GM21381 (cell line): Measurements from ENCODE around the gene EVI2A.

Source experiments
- ATAC-seq: cut with Tn5 transposase; IDR thresholded peaks from one replicate; pipeline ENCODE4 v1.9.1; 2021; ENCODE audit warnings: mild to moderate bottlenecking, moderate library complexity; ENCODE audit not compliant: unreplicated experiment

Gene EVI2A

GRCh38 chr17:31279401-31279800 is 42.0 kb downstream of the EVI2A start:
- ATAC-seq, result no peak

DNA sequence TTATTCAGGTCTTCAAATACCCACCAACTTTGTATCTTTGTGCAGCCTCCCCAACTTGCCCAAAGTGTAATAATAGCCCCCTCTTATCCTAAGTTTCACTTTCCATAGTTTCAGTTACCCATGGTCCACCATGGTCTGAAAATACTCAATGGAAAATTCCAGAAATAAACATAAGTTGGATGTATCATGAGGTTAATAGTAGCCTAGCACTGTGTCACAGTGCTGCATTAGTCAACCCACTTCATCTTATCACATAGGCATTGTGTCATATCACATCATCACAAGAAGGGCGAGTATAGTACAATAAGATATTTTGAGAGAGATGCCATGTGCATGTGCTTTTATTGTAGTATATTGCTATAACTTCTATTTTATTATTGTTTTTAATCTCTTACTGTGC is 46.3 kb downstream of the EVI2A start:
- no peak for ATAC-seq

GRCh38 chr17:31274252-31274651 is 47.2 kb downstream of the EVI2A start:
- ATAC-seq, result no peak

- no peak for ATAC-seq
These were observed 47.9 kb downstream of the EVI2A start for GRCh38 chr17:31273516-31273915.

DNA sequence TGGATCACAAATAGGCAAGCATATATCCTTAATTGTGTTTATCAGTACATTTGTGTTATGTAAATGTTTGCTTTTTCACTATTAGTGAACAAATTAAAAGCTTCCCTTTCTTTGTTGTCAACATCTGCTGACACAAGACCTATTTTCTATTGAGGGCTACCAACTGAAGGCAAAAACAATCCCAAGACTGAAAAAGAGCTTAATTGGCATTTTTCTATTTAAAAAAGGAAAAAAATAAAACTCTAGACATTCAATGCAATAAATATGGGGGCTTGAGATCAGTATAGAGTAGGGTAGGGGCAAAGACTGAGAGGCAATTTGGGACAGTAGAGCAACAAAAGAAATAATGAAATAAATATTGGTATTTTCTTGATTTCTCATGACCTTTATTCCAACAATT is 48.6 kb downstream of the EVI2A start:
- no peak for ATAC-seq

GRCh38 chr17:31272236-31272635 is 49.2 kb downstream of the EVI2A start:
- no peak for ATAC-seq

DNA sequence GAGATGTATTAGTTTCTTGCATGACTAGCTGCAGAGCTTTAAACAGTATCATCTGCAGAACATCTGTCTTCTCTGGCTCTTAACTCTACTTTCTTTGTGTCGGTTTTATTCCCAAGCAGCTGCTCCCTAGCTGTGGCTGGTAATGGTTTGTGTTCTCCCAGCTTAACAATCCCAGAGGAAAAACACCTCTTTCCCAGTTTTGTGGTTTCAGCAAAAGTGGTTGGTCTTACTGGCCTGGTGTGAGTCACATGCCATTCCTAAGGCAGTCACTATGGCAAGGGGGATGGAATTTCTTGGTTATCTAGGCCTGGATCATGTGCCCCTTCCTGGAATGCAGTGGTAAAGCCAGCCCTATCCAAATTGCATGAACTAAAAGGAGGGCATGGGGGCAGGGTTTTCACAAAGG is 51.8 kb downstream of the EVI2A start:
- no peak for ATAC-seq

GRCh38 chr17:31269036-31269577 is 52.3 kb downstream of the EVI2A start:
- no peak for ATAC-seq
